Measurements from ENCODE around the gene AUTS2.

AUTS2 gene

GRCh38 chr7:69817841-69818635 is 219.8 kb downstream of the AUTS2 start:
- no peak overlapping the region for H2AFZ ChIP-seq (ENCODE audit: low read depth, low read length)
- no peaks in the 10 kb centered on the region for H3K9me3 ChIP-seq (ENCODE audit: low read length)
- no peaks in the 10 kb centered on the region for H3K27me3 ChIP-seq (ENCODE audit: insufficient read depth, low read length)
- H3K36me3 ChIP-seq (ENCODE audit: insufficient read depth, low read length) = no peaks in the 10 kb centered on the region
- peaks cover 76% of the 10 kb centered on the region for H3K4me1 ChIP-seq (ENCODE audit: insufficient read depth, low read length)
- no peak overlapping the region for H3K4me3 ChIP-seq (ENCODE audit: low read length)

DNA sequence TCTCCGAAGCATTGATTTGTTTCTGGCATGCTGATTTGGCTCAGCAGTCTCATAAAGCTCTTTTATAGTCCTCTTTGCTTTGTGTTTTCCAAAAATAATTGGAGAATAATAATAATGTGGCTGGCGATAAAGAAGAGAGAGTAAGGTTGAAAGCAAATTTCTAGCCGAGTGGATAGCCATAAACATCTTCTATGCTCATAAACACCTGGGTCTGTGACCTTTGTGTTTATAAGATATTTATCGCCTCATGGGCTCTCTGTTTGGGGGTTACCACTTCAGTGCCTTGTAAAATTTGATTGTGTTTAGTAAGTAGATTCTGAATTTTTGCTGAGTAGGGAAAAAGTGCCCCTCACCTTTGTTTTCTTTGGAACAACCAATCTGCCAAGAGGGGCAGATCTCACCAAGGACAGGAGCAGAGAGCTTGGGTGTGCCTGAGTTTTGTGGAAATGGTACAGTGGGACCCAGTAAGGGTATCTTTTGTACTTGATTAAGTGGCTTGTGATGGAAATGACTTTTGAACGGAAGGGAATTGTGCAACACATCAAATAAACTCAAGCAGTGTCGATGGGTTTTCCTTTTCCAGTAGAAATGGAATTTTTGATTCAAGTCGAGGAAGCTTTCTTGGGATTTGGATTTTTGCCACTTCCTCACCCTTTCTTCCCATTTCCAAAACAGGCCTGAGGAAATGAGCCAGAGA is 220.5 kb downstream of the AUTS2 start:
- no peak overlapping the region for H3K4me3 ChIP-seq (ENCODE audit: low read length)
- peaks cover 72% of the 10 kb centered on the region for H3K4me1 ChIP-seq (ENCODE audit: insufficient read depth, low read length)
- H3K27me3 ChIP-seq (ENCODE audit: insufficient read depth, low read length) = no peaks in the 10 kb centered on the region
- H2AFZ ChIP-seq (ENCODE audit: low read depth, low read length) = no peak overlapping the region
- H3K9me3 ChIP-seq (ENCODE audit: low read length) = no peaks in the 10 kb centered on the region
- H3K36me3 ChIP-seq (ENCODE audit: insufficient read depth, low read length) = no peaks in the 10 kb centered on the region

GRCh38 chr7:69819333-69819705 is 221.0 kb downstream of the AUTS2 start:
- Histone ChIP-seq H3K9me3 (ENCODE audit: low read length) (no peaks in the 10 kb centered on the region), H3K4me3 (ENCODE audit: low read length) (no peak overlapping the region), H3K27me3 (ENCODE audit: insufficient read depth, low read length) (no peaks in the 10 kb centered on the region), H3K4me1 (ENCODE audit: insufficient read depth, low read length) (peaks cover 67% of the 10 kb centered on the region), H3K36me3 (ENCODE audit: insufficient read depth, low read length) (no peaks in the 10 kb centered on the region), H2AFZ (ENCODE audit: low read depth, low read length) (no peak overlapping the region)

GRCh38 chr7:69820479-69821192 is 222.4 kb downstream of the AUTS2 start:
- Histone ChIP-seq H3K27me3 (ENCODE audit: insufficient read depth, low read length) (no peaks in the 10 kb centered on the region), H3K9me3 (ENCODE audit: low read length) (no peaks in the 10 kb centered on the region), H3K36me3 (ENCODE audit: insufficient read depth, low read length) (no peaks in the 10 kb centered on the region), H3K4me3 (ENCODE audit: low read length) (no peak overlapping the region), H3K4me1 (ENCODE audit: insufficient read depth, low read length) (peaks cover 68% of the 10 kb centered on the region), H2AFZ (ENCODE audit: low read depth, low read length) (no peak overlapping the region)

DNA sequence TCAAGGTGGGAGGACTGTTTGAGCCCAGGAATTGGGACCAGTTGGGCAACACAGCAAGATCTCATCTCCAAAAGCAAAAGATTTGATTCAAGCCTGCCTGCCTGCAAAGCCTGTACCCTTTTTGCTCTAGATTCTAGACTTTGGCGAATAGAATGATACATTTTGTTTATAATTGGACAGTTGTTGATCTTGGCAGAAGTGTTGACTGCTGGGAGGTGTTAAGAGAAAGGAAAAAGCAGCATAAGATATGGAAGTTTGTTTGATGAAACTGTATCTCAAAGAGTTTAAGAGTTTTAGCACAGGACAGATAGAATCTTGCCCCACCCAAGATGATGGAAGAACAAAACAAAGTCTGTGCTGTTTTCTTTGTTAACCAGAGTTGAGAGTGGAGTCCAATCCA is 224.1 kb downstream of the AUTS2 start:
- Histone ChIP-seq H3K36me3 (ENCODE audit: insufficient read depth, low read length) (no peaks in the 10 kb centered on the region), H3K27me3 (ENCODE audit: insufficient read depth, low read length) (no peaks in the 10 kb centered on the region), H3K9me3 (ENCODE audit: low read length) (no peaks in the 10 kb centered on the region), H3K4me1 (ENCODE audit: insufficient read depth, low read length) (peaks cover 54% of the 10 kb centered on the region), H3K4me3 (ENCODE audit: low read length) (no peak overlapping the region), H2AFZ (ENCODE audit: low read depth, low read length) (no peak overlapping the region)

- Histone ChIP-seq H3K36me3 (ENCODE audit: insufficient read depth, low read length) (no peaks in the 10 kb centered on the region), H3K9me3 (ENCODE audit: low read length) (no peaks in the 10 kb centered on the region), H3K4me3 (ENCODE audit: low read length) (no peak overlapping the region), H3K4me1 (ENCODE audit: insufficient read depth, low read length) (peaks cover 53% of the 10 kb centered on the region), H2AFZ (ENCODE audit: low read depth, low read length) (no peak overlapping the region), H3K27me3 (ENCODE audit: insufficient read depth, low read length) (no peaks in the 10 kb centered on the region)
These were observed 225.0 kb downstream of the AUTS2 start for GRCh38 chr7:69823151-69823744.

- no peak overlapping the region for H3K4me3 ChIP-seq (ENCODE audit: low read length)
- H3K36me3 ChIP-seq (ENCODE audit: insufficient read depth, low read length) = no peaks in the 10 kb centered on the region
- H3K27me3 ChIP-seq (ENCODE audit: insufficient read depth, low read length) = no peaks in the 10 kb centered on the region
- peaks cover 2% of the 10 kb centered on the region for H3K9me3 ChIP-seq (ENCODE audit: low read length)
- peaks cover 32% of the 10 kb centered on the region for H3K4me1 ChIP-seq (ENCODE audit: insufficient read depth, low read length)
- no peak overlapping the region for H2AFZ ChIP-seq (ENCODE audit: low read depth, low read length)
These were observed 227.1 kb downstream of the AUTS2 start for GRCh38 chr7:69825113-69825972.

DNA sequence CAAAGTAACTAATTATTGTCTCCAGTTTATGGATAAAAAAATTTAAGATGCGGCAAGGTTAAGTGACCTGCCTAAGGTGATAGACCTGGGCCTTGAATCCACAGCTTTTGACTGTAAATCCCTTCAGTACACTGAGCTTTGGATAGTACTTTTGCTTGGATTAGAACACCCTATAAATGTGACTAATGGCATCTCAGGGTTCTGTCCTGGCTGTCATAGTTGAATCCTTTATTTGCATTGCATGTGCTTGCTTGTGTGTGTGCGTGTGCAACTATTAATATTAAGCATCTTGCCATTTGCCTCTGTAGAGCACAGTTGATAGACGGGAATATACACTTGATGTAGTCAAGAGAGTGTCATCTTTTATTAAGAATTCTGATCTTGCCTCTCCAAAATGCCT is 228.0 kb downstream of the AUTS2 start:
- no peaks in the 10 kb centered on the region for H3K36me3 ChIP-seq (ENCODE audit: insufficient read depth, low read length)
- H3K9me3 ChIP-seq (ENCODE audit: low read length) = peaks cover 2% of the 10 kb centered on the region
- peaks cover 29% of the 10 kb centered on the region for H3K4me1 ChIP-seq (ENCODE audit: insufficient read depth, low read length)
- no peak overlapping the region for H2AFZ ChIP-seq (ENCODE audit: low read depth, low read length)
- no peak overlapping the region for H3K4me3 ChIP-seq (ENCODE audit: low read length)
- no peaks in the 10 kb centered on the region for H3K27me3 ChIP-seq (ENCODE audit: insufficient read depth, low read length)

DNA sequence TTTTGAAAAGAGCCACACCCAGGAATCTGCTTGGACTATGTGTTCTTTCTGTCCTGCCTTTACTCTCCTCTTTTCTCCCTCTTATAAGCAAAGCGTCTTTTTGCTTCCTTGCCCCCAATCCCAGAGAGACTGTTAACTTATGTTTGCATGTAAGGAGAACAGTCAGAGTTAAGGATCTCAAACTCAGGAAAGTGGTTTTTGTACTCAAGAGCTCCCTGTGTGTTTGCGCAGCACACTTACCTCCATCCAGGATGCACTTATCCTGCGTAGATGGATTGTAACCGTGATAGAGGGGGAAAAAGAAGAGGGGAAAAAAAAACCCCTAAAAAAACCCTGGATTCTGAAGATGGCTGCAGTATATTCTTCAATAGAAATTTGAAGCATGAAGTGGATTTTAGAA is 228.9 kb downstream of the AUTS2 start:
- H3K36me3 ChIP-seq (ENCODE audit: insufficient read depth, low read length) = no peaks in the 10 kb centered on the region
- peaks cover 29% of the 10 kb centered on the region for H3K4me1 ChIP-seq (ENCODE audit: insufficient read depth, low read length)
- H2AFZ ChIP-seq (ENCODE audit: low read depth, low read length) = no peak overlapping the region
- no peaks in the 10 kb centered on the region for H3K27me3 ChIP-seq (ENCODE audit: insufficient read depth, low read length)
- peaks cover 2% of the 10 kb centered on the region for H3K9me3 ChIP-seq (ENCODE audit: low read length)
- no peak overlapping the region for H3K4me3 ChIP-seq (ENCODE audit: low read length)

- no peak overlapping the region for H2AFZ ChIP-seq (ENCODE audit: low read depth, low read length)
- peaks cover 2% of the 10 kb centered on the region for H3K9me3 ChIP-seq (ENCODE audit: low read length)
- peaks cover 29% of the 10 kb centered on the region for H3K4me1 ChIP-seq (ENCODE audit: insufficient read depth, low read length)
- no peak overlapping the region for H3K4me3 ChIP-seq (ENCODE audit: low read length)
- no peaks in the 10 kb centered on the region for H3K27me3 ChIP-seq (ENCODE audit: insufficient read depth, low read length)
- no peaks in the 10 kb centered on the region for H3K36me3 ChIP-seq (ENCODE audit: insufficient read depth, low read length)
These were observed 229.3 kb downstream of the AUTS2 start for GRCh38 chr7:69827558-69827957.

DNA sequence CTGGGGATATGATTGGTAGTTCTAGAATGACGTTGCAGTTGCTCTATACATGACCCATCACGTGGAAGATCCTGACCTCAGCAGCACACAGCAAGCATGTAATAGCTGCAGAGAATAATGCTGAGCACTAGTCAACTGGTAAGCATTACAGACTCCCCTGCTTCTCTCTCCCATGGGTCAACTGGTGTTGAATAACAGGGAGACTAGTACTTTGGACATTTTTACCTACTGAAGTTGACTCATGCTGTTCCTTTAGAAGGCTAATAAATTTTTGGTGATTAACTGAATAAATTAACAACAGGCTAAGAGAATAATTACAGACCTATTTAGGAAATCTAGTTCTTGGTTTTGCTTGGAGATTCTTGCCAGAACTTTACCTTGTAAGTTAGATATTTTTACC is 234.1 kb downstream of the AUTS2 start:
- no peaks in the 10 kb centered on the region for H3K36me3 ChIP-seq (ENCODE audit: insufficient read depth, low read length)
- peaks cover 19% of the 10 kb centered on the region for H3K4me1 ChIP-seq (ENCODE audit: insufficient read depth, low read length)
- peaks cover 2% of the 10 kb centered on the region for H3K9me3 ChIP-seq (ENCODE audit: low read length)
- H3K4me3 ChIP-seq (ENCODE audit: low read length) = no peak overlapping the region
- H3K27me3 ChIP-seq (ENCODE audit: insufficient read depth, low read length) = no peaks in the 10 kb centered on the region
- H2AFZ ChIP-seq (ENCODE audit: low read depth, low read length) = no peak overlapping the region

GRCh38 chr7:69833964-69834363 is 235.7 kb downstream of the AUTS2 start:
- Histone ChIP-seq H2AFZ (ENCODE audit: low read depth, low read length) (no peak overlapping the region), H3K9me3 (ENCODE audit: low read length) (no peaks in the 10 kb centered on the region), H3K36me3 (ENCODE audit: insufficient read depth, low read length) (no peaks in the 10 kb centered on the region), H3K4me3 (ENCODE audit: low read length) (no peak overlapping the region), H3K4me1 (ENCODE audit: insufficient read depth, low read length) (peaks cover 26% of the 10 kb centered on the region), H3K27me3 (ENCODE audit: insufficient read depth, low read length) (no peaks in the 10 kb centered on the region)

Data from neuron (in vitro differentiated cells).